NT2/D1 (cell line): Measurements from ENCODE around the gene LRG1.

Experiments
- DNase-seq: peaks from one replicate; pipeline ENCODE4 v3.0.0-alpha.2; 2011; ENCODE audit warnings: low read depth, low spot score
- H3K27me3 ChIP-seq: 2 replicates; pipeline ENCODE4 v1.6.0; 2011; ENCODE audit warnings: mild to moderate bottlenecking; ENCODE audit not compliant: insufficient read length, insufficient read depth
- H3K36me3 ChIP-seq: 2 replicates; pipeline ENCODE4 v1.6.1; 2011; ENCODE audit warnings: mild to moderate bottlenecking, low read length, mixed read lengths; ENCODE audit not compliant: insufficient read depth, insufficient read length
- H3K4me1 ChIP-seq: 2 replicates; pipeline ENCODE4 v1.5.1; 2011; ENCODE audit not compliant: insufficient read depth, insufficient read length
- H3K4me3 ChIP-seq: 2 replicates; pipeline ENCODE4 v1.5.1; 2011; ENCODE audit warnings: low read depth; ENCODE audit not compliant: insufficient read length
- H3K9ac ChIP-seq: 2 replicates; pipeline ENCODE4 v1.6.0; 2011; ENCODE audit warnings: low read depth; ENCODE audit not compliant: insufficient read length
- H3K9me3 ChIP-seq: 2 replicates; pipeline ENCODE4 v1.5.1; 2011; ENCODE audit warnings: mild to moderate bottlenecking, low read length; ENCODE audit not compliant: insufficient read depth
- SUZ12 ChIP-seq: IDR thresholded peaks from 2 replicates; pipeline ENCODE4 v1.6.1; 2011; ENCODE audit not compliant: insufficient read length, insufficient read depth; ENCODE audit errors: extremely low read depth
- YY1 ChIP-seq: IDR thresholded peaks from 2 replicates; pipeline ENCODE4 v1.6.1; 2011; ENCODE audit not compliant: insufficient read length, insufficient read depth
- ZNF274 ChIP-seq: IDR thresholded peaks from 2 replicates; pipeline ENCODE4 v1.6.1; 2011; ENCODE audit warnings: mild to moderate bottlenecking, low read depth, low read length

The LRG1 gene

GRCh38 chr19:4578552-4579248, 38.9 kb upstream of the LRG1 start:
- H3K27me3 ChIP-seq, result peaks cover 14% of the 10 kb centered on the region
- no peaks in the 10 kb centered on the region for H3K36me3 ChIP-seq
- no peak for TF ChIP-seq YY1
- no peak for TF ChIP-seq SUZ12
- no peak for TF ChIP-seq ZNF274
- no peaks in the 10 kb centered on the region for H3K9me3 ChIP-seq
- peaks cover 32% of the 10 kb centered on the region for H3K4me1 ChIP-seq
- no peak overlapping the region for H3K9ac ChIP-seq
- H3K4me3 ChIP-seq, result no peak overlapping the region
- DNase-seq, result no peak

GRCh38 chr19:4577020-4577782, 37.4 kb upstream of the LRG1 start:
- no peak for DNase-seq
- no peak for TF ChIP-seq YY1
- Histone ChIP-seq H3K4me3 (no peak overlapping the region), H3K27me3 (peaks cover 8% of the 10 kb centered on the region), H3K9me3 (no peaks in the 10 kb centered on the region), H3K4me1 (peaks cover 24% of the 10 kb centered on the region), H3K36me3 (no peaks in the 10 kb centered on the region), H3K9ac (peak overlapping the region; percentile 12)

- H3K9ac ChIP-seq, result peak overlapping the region; percentile 72
- no peak for DNase-seq
- H3K27me3 ChIP-seq, result peaks cover 3% of the 10 kb centered on the region
- H3K9me3 ChIP-seq, result no peaks in the 10 kb centered on the region
- H3K36me3 ChIP-seq, result no peaks in the 10 kb centered on the region
- no peak overlapping the region for H3K4me3 ChIP-seq
- peaks cover 19% of the 10 kb centered on the region for H3K4me1 ChIP-seq
- no peak for TF ChIP-seq YY1
- TF ChIP-seq SUZ12, result no peak
- TF ChIP-seq ZNF274, result no peak
These were observed 36.4 kb upstream of the LRG1 start for GRCh38 chr19:4576016-4576933.

GRCh38 chr19:4575267-4576015, 35.6 kb upstream of the LRG1 start:
- Histone ChIP-seq H3K9me3 (no peaks in the 10 kb centered on the region), H3K4me1 (peaks cover 19% of the 10 kb centered on the region), H3K9ac (peak overlapping the region; percentile 72), H3K27me3 (peaks cover 3% of the 10 kb centered on the region), H3K36me3 (no peaks in the 10 kb centered on the region), H3K4me3 (peak overlapping the region; percentile 9)
- DNase-seq, result peak; percentile 97
- TF ChIP-seq ZNF274, result no peak
- no peak for TF ChIP-seq YY1
- TF ChIP-seq SUZ12, result no peak

- no peak overlapping the region for H3K9ac ChIP-seq
- peaks cover 13% of the 10 kb centered on the region for H3K4me1 ChIP-seq
- TF ChIP-seq ZNF274 (no peak), YY1 (no peak), SUZ12 (no peak)
- no peaks in the 10 kb centered on the region for H3K36me3 ChIP-seq
- no peaks in the 10 kb centered on the region for H3K27me3 ChIP-seq
- no peak for DNase-seq
- no peaks in the 10 kb centered on the region for H3K9me3 ChIP-seq
- no peak overlapping the region for H3K4me3 ChIP-seq
These were observed 33.8 kb upstream of the LRG1 start for GRCh38 chr19:4573682-4574081.

GRCh38 chr19:4571305-4571917, 31.6 kb upstream of the LRG1 start:
- peaks cover 15% of the 10 kb centered on the region for H3K4me1 ChIP-seq
- TF ChIP-seq ZNF274 (no peak), YY1 (no peak), SUZ12 (no peak)
- DNase-seq, result no peak

GRCh38 chr19:4570916-4571304, 31.1 kb upstream of the LRG1 start:
- H3K4me1 ChIP-seq, result peaks cover 13% of the 10 kb centered on the region
- no peak overlapping the region for H3K9ac ChIP-seq
- no peak for DNase-seq
- H3K27me3 ChIP-seq, result no peaks in the 10 kb centered on the region
- no peak for TF ChIP-seq ZNF274
- no peak for TF ChIP-seq YY1
- no peak for TF ChIP-seq SUZ12
- no peaks in the 10 kb centered on the region for H3K36me3 ChIP-seq
- H3K4me3 ChIP-seq, result no peak overlapping the region
- no peaks in the 10 kb centered on the region for H3K9me3 ChIP-seq

More at GRCh38 chr19:4571305-4571917, 31.6 kb upstream of the LRG1 start:
- no peak overlapping the region for H3K9ac ChIP-seq
- H3K4me3 ChIP-seq, result no peak overlapping the region
- no peaks in the 10 kb centered on the region for H3K36me3 ChIP-seq
- no peaks in the 10 kb centered on the region for H3K9me3 ChIP-seq
- H3K27me3 ChIP-seq, result no peaks in the 10 kb centered on the region
